Epidermal melanocyte (primary cell): ENCODE data around the gene FAM171A2.

ENCODE experiments used
- DNase-seq: peaks from one replicate; pipeline ENCODE4 v3.0.0; 2011; ENCODE audit warnings: low spot score; ENCODE audit not compliant: insufficient read length

FAM171A2 gene

GRCh38 chr17:44361292-44362260, 2.1 kb downstream of the FAM171A2 start:
- DNase-seq, result peak; percentile 17

GRCh38 chr17:44360826-44361225, 2.8 kb downstream of the FAM171A2 start:
- DNase-seq, result peak; percentile 61

DNA sequence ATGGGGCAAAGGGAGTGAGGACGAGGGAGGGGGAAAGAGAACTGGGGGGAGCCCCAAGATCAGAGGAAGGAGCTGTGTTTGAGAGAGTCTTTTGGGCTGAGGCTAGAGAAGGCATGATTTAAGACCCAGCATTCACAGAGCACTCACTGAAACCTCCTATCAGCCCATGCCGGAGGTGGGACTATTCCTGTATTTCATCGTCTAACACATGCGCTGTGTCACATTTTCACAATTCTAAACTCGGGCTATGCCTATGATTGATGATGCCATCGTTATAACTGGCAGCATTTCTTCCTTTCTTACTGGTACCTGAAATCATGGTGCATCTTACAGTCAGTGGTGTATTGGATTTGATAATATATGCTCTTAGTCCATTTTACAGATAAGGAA, 3.5 kb downstream of the FAM171A2 start:
- peak; percentile 19 for DNase-seq

- peak; percentile 9 for DNase-seq
Observed at GRCh38 chr17:44359458-44360143, 4.1 kb downstream of the FAM171A2 start.

DNA sequence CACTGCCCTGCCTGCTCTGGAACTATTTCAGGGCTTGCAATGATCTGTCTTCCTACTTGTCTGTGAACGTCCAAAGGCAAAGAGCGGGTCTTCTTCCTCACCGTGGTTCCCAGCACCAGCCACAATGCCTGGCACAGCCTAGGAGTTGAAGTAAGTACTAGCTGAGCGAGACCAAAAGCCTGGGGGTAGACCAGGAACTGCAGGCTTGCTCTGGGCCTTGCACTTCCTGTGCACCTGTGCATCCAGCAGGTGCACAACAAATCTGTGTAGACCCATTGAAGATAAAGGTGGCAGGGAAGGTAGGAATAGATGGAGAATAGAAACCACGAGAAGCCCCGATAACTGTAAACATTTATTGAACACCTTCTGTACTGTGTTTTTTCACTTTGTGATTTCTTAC, 4.6 kb downstream of the FAM171A2 start:
- DNase-seq, result peak; percentile 5

- peak; percentile 14 for DNase-seq
Observed at GRCh38 chr17:44358066-44358465, 5.6 kb downstream of the FAM171A2 start.

DNA sequence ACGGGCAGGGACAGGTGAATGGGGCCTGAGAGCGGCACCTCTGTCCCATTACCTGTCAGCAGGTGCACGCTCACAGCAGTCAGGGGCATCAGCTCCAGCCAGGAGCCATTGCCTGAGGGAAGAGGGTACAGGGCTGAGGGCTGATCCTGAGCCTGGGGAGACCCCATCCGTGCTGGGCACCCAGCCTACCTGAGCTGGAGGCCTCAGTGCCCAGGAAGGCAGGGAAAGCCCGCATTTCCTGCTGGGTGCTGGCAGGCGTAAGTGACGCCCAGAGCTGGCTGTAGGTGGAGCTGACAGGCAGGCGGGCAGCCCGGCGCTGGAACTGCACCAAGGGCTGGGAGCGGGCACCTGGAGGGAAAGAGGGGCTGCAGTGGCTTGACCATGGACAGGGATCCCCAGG, 7.4 kb downstream of the FAM171A2 start:
- peak; percentile 15 for DNase-seq

GRCh38 chr17:44355642-44356099, 8.0 kb downstream of the FAM171A2 start:
- peak; percentile 4 for DNase-seq

GRCh38 chr17:44354582-44355561, 8.8 kb downstream of the FAM171A2 start:
- peak; percentile 20 for DNase-seq

GRCh38 chr17:44353672-44354331, 9.9 kb downstream of the FAM171A2 start:
- peak; percentile 15 for DNase-seq

DNA sequence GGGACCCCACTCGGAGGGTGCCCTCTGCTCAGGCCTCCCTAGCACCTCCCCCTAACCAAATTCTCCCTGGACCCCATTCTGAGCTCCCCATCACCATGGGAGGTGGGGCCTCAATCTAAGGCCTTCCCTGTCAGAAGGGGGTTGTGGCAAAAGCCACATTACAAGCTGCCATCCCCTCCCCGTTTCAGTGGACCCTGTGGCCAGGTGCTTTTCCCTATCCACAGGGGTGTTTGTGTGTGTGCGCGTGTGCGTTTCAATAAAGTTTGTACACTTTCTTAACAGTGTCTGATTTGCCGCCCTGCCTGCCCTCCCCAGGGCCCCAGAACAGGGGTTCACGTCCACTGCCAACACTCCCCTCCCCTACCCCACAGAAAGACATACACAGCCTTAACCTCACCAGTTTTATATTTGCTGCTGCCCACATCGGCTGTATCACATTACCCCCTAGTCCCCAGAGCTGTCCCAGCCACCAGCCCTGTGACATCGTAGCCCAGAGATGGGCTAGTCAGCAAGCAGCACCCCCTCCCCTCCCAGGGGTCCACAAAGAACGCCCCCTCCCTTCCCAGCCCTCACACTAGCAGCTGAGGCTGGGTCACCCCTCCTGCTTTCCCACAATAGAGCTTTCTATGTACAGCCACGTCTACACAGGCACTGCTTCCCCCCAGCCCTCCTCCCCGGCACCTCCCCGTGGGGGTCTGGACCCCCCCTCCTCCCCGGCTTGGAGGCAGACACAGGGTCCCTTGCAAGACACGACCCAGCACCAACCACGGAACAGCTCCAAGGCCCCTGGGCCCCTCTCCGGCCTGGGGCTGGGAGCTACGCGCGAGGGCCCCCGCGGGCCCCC, 10.6 kb downstream of the FAM171A2 start:
- peak; percentile 14 for DNase-seq

DNA sequence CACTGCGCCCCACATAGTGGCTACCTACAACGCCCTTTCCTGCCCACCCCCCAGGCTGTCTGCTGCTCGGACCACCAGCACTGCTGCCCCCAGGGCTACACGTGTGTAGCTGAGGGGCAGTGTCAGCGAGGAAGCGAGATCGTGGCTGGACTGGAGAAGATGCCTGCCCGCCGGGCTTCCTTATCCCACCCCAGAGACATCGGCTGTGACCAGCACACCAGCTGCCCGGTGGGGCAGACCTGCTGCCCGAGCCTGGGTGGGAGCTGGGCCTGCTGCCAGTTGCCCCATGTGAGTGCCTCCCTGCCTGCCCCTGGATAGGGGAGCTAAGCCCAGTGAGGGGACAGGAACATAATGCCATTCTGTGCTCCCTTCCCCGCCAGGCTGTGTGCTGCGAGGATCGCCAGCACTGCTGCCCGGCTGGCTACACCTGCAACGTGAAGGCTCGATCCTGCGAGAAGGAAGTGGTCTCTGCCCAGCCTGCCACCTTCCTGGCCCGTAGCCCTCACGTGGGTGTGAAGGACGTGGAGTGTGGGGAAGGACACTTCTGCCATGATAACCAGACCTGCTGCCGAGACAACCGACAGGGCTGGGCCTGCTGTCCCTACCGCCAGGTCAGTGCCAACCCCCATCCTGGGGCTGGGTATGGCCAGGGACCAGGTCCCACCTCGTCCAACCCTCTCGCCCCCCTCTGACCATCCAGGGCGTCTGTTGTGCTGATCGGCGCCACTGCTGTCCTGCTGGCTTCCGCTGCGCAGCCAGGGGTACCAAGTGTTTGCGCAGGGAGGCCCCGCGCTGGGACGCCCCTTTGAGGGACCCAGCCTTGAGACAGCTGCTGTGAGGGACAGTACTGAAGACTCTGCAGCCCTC, 11.5 kb downstream of the FAM171A2 start:
- DNase-seq, result peak; percentile 16

- DNase-seq, result peak; percentile 7
Observed at GRCh38 chr17:44351464-44351863, 12.2 kb downstream of the FAM171A2 start.

- DNase-seq, result peak; percentile 86
Observed at GRCh38 chr17:44350733-44351226, 12.9 kb downstream of the FAM171A2 start.

DNA sequence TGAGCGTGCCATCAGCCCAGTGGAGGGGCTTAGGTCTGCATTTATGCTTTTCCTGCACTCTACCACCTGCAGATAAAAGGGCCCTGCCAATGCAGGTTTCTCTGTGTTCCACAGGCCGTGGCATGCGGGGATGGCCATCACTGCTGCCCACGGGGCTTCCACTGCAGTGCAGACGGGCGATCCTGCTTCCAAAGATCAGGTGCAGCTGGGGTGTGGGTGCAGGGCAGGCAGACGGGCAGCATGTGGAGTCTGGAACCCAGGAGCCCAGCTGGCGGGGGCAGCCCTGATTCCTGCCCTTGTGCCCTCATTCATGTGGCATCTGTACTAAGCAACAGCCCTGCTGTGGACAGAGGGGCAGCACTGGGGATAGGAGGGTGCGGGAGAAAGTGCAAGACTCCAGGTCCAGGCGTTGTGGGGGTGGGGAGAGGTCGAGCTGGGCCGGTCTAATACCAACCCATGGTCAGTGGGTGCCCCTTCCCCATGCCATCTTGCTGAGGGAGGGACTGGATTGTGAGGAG, 14.0 kb downstream of the FAM171A2 start:
- peak; percentile 13 for DNase-seq

- DNase-seq, result peak; percentile 8
Observed at GRCh38 chr17:44348988-44349364, 14.7 kb downstream of the FAM171A2 start.

- no peak for DNase-seq
Observed at GRCh38 chr17:44348234-44348987, 15.2 kb downstream of the FAM171A2 start.
